Ascending aorta (tissue), 2 donors: ENCODE data around the gene HDLBP. TPM values are rescaled to one million over a fixed set of nuclear protein-coding genes. Genes with fewer than 3 reads are reported as not detected.
A peak's percentile ranks its signal among the peaks of the same experiment; 100 is the strongest.

Experiments
- DNase-seq, 2 donors: peaks; one replicate each; pipeline ENCODE4 v3.0.0-alpha.2; 2019; ENCODE audit warnings: low spot score in 2 of 2
- H3K27ac ChIP-seq, 2 donors: fragments of 200-600 bp; sonication (generic); one replicate each; pipeline ENCODE4 v1.5.1; 2016 to 2017; ENCODE audit warnings: mild to moderate bottlenecking in 1 of 2
- H3K27me3 ChIP-seq: fragments of 200-600 bp; sonication (generic); one replicate; pipeline ENCODE4 v1.5.1; 2017
- H3K36me3 ChIP-seq, 2 donors: fragments of 200-600 bp; sonication (generic); one replicate each; pipeline ENCODE4 v1.5.1; 2016
- H3K4me1 ChIP-seq, 2 donors: fragments of 200-600 bp; sonication (generic); one replicate each; pipeline ENCODE4 v1.5.1; 2016 to 2017; ENCODE audit warnings: mild to moderate bottlenecking in 1 of 2
- H3K4me3 ChIP-seq, 2 donors: fragments of 200-600 bp; sonication (generic); one replicate each; pipeline ENCODE4 v1.5.1; 2016 to 2017; ENCODE audit warnings: mild to moderate bottlenecking in 1 of 2
- H3K9me3 ChIP-seq, 2 donors: fragments of 200-600 bp; sonication (generic); one replicate each; pipeline ENCODE4 v1.5.1; 2016
- CTCF ChIP-seq, 3 experiments: fragments of 200-600 bp in 2 of 3; fragments of 450-650 bp in 1 of 3; sonication (generic) in 2 of 3; IDR thresholded peaks; one replicate each; pipeline ENCODE4 v1.5.1; 2016 to 2019; ENCODE audit warnings: antibody characterized with exemption in 3 of 3, mild to moderate bottlenecking in 1 of 3, moderate library complexity in 1 of 3
- intact Hi-C: fragments of 100-400 bp; cut with DNase I; formaldehyde crosslinking; loops from one replicate; pipeline ENCODE4 v1.15.1; 2023
- total RNA-seq: library from RNA; depleted of rRNA; stranded (reverse); fragments of >200 nt; gene quantifications from one replicate; pipeline ENCODE4 v1.1.0, GENCODE V29; 2016

The HDLBP gene
- 308 TPM for total RNA-seq

GRCh38 chr2:241315093-241315878 is at the start of gene HDLBP:
Gene HDLBP, minus strand, starts transcription at chr2:241315672. Its CDS starts 48,803 bp downstream, at chr2:241266869.
- peaks cover 0 to 33% of the 10 kb centered on the region in 2 donors for H3K4me1 ChIP-seq
- H3K27me3 ChIP-seq, result no peaks in the 10 kb centered on the region
- H3K4me3 ChIP-seq, result peak within 1 kb of the TSS; percentile 85 to 98
- intact Hi-C loops, result loop anchor here (1.0 to 10.0 kb wide), 8 partner anchors 41 to 387 kb away; partner anchors contain the start of genes ATG4B, FARP2, ING5 and MTERF4
- H3K27ac ChIP-seq, result peak within 1 kb of the TSS; percentile 99
- H3K9me3 ChIP-seq, result no peaks in the 10 kb centered on the region
- DNase-seq, result peak; percentile 97 to 100
- no peaks in the 10 kb centered on the region for H3K36me3 ChIP-seq
- peak; percentile 16 to 28 (median 25) for TF ChIP-seq CTCF (IDR thresholded peaks at IDR 0.05)

- intact Hi-C loops, result no loop called here
- H3K27me3 ChIP-seq, result no peaks in the 10 kb centered on the region
- H3K4me3 ChIP-seq, result no peak overlapping the region
- no peak for DNase-seq
- no peaks in the 10 kb centered on the region for H3K9me3 ChIP-seq
- H3K36me3 ChIP-seq, result no peaks in the 10 kb centered on the region
- peak overlapping the region in 1 of 2 donors; percentile 62 for H3K27ac ChIP-seq
- H3K4me1 ChIP-seq, result peaks cover 0 to 33% of the 10 kb centered on the region in 2 donors
- no peak for TF ChIP-seq CTCF (IDR thresholded peaks at IDR 0.05)
Measured at GRCh38 chr2:241364781-241365180, 49.3 kb upstream of the HDLBP start.

GRCh38 chr2:241363426-241363825 is 48.0 kb upstream of the HDLBP start:
- H3K36me3 ChIP-seq, result no peaks in the 10 kb centered on the region
- H3K4me3 ChIP-seq, result peak overlapping the region in 1 of 2 donors; percentile 34
- H3K9me3 ChIP-seq, result no peaks in the 10 kb centered on the region
- intact Hi-C loops, result no loop called here
- DNase-seq, result no peak
- no peaks in the 10 kb centered on the region for H3K27me3 ChIP-seq
- peak overlapping the region; percentile 58 to 62 for H3K27ac ChIP-seq
- peaks cover 0 to 40% of the 10 kb centered on the region in 2 donors for H3K4me1 ChIP-seq
- no peak for TF ChIP-seq CTCF (IDR thresholded peaks at IDR 0.05)

GRCh38 chr2:241359481-241360045 is 44.1 kb upstream of the HDLBP start:
- no peak for DNase-seq
- Histone ChIP-seq H3K27ac (no peak overlapping the region), H3K27me3 (no peaks in the 10 kb centered on the region), H3K4me1 (peaks cover 8 to 41% of the 10 kb centered on the region in 2 donors), H3K9me3 (no peaks in the 10 kb centered on the region), H3K36me3 (no peaks in the 10 kb centered on the region), H3K4me3 (no peak overlapping the region)
- intact Hi-C loops, result loop anchor here (5.0 to 10.0 kb wide), 2 partner anchors 148 to 375 kb away; partner anchors contain the start of genes D2HGDH and STK25
- TF ChIP-seq CTCF (IDR thresholded peaks at IDR 0.05), result no peak

- Histone ChIP-seq H3K4me3 (peak overlapping the region in 1 of 2 donors; percentile 79), H3K9me3 (no peaks in the 10 kb centered on the region), H3K27me3 (no peaks in the 10 kb centered on the region), H3K27ac (no peak overlapping the region), H3K4me1 (peaks cover 8 to 35% of the 10 kb centered on the region in 2 donors), H3K36me3 (no peaks in the 10 kb centered on the region)
- no peak for DNase-seq
- intact Hi-C loops, result loop anchor here (5.0 to 10.0 kb wide), 2 partner anchors 149 to 376 kb away; partner anchors contain the start of genes D2HGDH and STK25
- no peak for TF ChIP-seq CTCF (IDR thresholded peaks at IDR 0.05)
Measured at GRCh38 chr2:241358470-241358869, 43.0 kb upstream of the HDLBP start.
